Fibroblast of the aortic adventitia (primary cell): Measurements from ENCODE around the gene CGRRF1. TPM values are rescaled to one million over a fixed set of nuclear protein-coding genes. Genes with fewer than 3 reads are reported as not detected.

Source experiments
- DNase-seq: peaks from one replicate; pipeline ENCODE4 v3.0.0-alpha.2; 2010; ENCODE audit warnings: low read depth
- H3K4me3 ChIP-seq: 2 replicates; pipeline ENCODE4 v1.5.1; 2011; ENCODE audit warnings: low read depth, mild to moderate bottlenecking, control low read depth, low read length, moderate library complexity
- CTCF ChIP-seq: IDR thresholded peaks from 2 replicates; pipeline ENCODE4 v1.5.1; 2011; ENCODE audit warnings: mild to moderate bottlenecking, low read length, control low read depth, inconsistent platforms; ENCODE audit not compliant: insufficient read depth
- total RNA-seq: library from RNA; depleted of rRNA; stranded (reverse); fragments of >200 nt; gene quantifications from 2 replicates; pipeline ENCODE4 v1.2.3, GENCODE V29; 2012; ENCODE audit warnings: low replicate concordance

The CGRRF1 gene
- total RNA-seq, 1 donor, result 19.7 TPM

- no peak for TF ChIP-seq CTCF
- no peak overlapping the region for H3K4me3 ChIP-seq
- no peak for DNase-seq
Measured at GRCh38 chr14:54481695-54482094, 28.0 kb upstream of the CGRRF1 start.

- no peak overlapping the region for H3K4me3 ChIP-seq
- no peak for TF ChIP-seq CTCF
- no peak for DNase-seq
Measured at GRCh38 chr14:54483073-54483745, 26.5 kb upstream of the CGRRF1 start.

- DNase-seq, result no peak
- TF ChIP-seq CTCF, result no peak
- no peak overlapping the region for H3K4me3 ChIP-seq
Measured at GRCh38 chr14:54483846-54484245, 25.9 kb upstream of the CGRRF1 start.

GRCh38 chr14:54486685-54487084 lies 23.0 kb upstream of the CGRRF1 start:
- H3K4me3 ChIP-seq, result no peak overlapping the region

GRCh38 chr14:54487771-54488170 lies 21.9 kb upstream of the CGRRF1 start:
- no peak for TF ChIP-seq CTCF
- DNase-seq, result peak; percentile 74

More at GRCh38 chr14:54486685-54487084, 23.0 kb upstream of the CGRRF1 start:
- TF ChIP-seq CTCF, result no peak
- DNase-seq, result no peak

GRCh38 chr14:54488318-54488645 lies 21.4 kb upstream of the CGRRF1 start:
- TF ChIP-seq CTCF, result peak; percentile 18
- peak; percentile 25 for DNase-seq
- peak overlapping the region; percentile 95 for H3K4me3 ChIP-seq

More at GRCh38 chr14:54487771-54488170, 21.9 kb upstream of the CGRRF1 start:
- H3K4me3 ChIP-seq, result peak overlapping the region; percentile 95
